ENCODE measurements around the gene CLIP2. TPM values are rescaled to one million over a fixed set of nuclear protein-coding genes. Genes with fewer than 3 reads are reported as not detected.

CLIP2 gene
- total RNA-seq, 1 donor from 2014 or later, result 61.7 TPM

- Mint-ChIP-seq H3K4me3 (no peak overlapping the region), H3K36me3 (ENCODE audit: low read depth) (peaks cover 1% of the 10 kb centered on the region), H3K9me3 (no peaks in the 10 kb centered on the region), H3K27me3 (no peaks in the 10 kb centered on the region), H3K4me1 (peaks cover 61% of the 10 kb centered on the region), H3K27ac (peak overlapping the region; percentile 91)
- TF ChIP-seq CTCF (IDR thresholded peaks at IDR 0.05), result no peak
- ChIA-PET CTCF (interaction anchor here (0.8 to 1.7 kb wide), 4 partner anchors 9 to 114 kb away, joined by 3 to 7 read pairs (median 4); no protein-coding TSS in a partner anchor), POLR2A (interaction anchor here (0.7 to 10.8 kb wide), 6 partner anchors 8 to 78 kb away, joined by 4 to 344 read pairs (median 19); partner anchors contain the start of genes LAT2 and RFC2)
- no peak for DNase-seq
- intact Hi-C loops (cut with micrococcal nuclease), result loop anchor here (5.0 kb wide), 2 partner anchors 205 to 370 kb away; partner anchors contain the start of genes GTF2I and LIMK1
- ATAC-seq (ENCODE audit: low read depth), result no peak
Observed at GRCh38 chr7:74287303-74288033, 1.7 kb upstream of the CLIP2 start.

- POLR2A ChIA-PET, result interaction anchor here (0.7 to 10.8 kb wide), 10 partner anchors 9 to 84 kb away, joined by 3 to 344 read pairs (median 5); partner anchors contain the start of genes LAT2 and RFC2
- peak overlapping the region; percentile 91 for H3K27ac Mint-ChIP-seq
- intact Hi-C loops (cut with micrococcal nuclease), result loop anchor here (5.0 kb wide), 2 partner anchors 206 to 369 kb away; partner anchors contain the start of genes GTF2I and LIMK1
- peaks cover 66% of the 10 kb centered on the region for H3K4me1 Mint-ChIP-seq
- H3K4me3 Mint-ChIP-seq, result peak overlapping the region; percentile 91
- peaks cover 1% of the 10 kb centered on the region for H3K36me3 Mint-ChIP-seq (ENCODE audit: low read depth)
- no peaks in the 10 kb centered on the region for H3K9me3 Mint-ChIP-seq
- ATAC-seq (ENCODE audit: low read depth) (no peak), DNase-seq (no peak)
- TF ChIP-seq CTCF (IDR thresholded peaks at IDR 0.05), result no peak
- H3K27me3 Mint-ChIP-seq, result no peaks in the 10 kb centered on the region
- CTCF ChIA-PET, result interaction anchor here (0.6 to 1.7 kb wide), 6 partner anchors 10 to 81 kb away, joined by 3 to 8 read pairs (median 4); no protein-coding TSS in a partner anchor
Observed at GRCh38 chr7:74288034-74288881, 949 bp upstream of the CLIP2 start.

- CTCF ChIA-PET, result interaction anchor here (1.3 kb wide), 1 partner anchor 35 kb away, joined by 3 read pairs; the partner anchor contains the start of gene RFC2
- TF ChIP-seq CTCF (IDR thresholded peaks at IDR 0.05), result no peak
- Mint-ChIP-seq H3K27me3 (no peaks in the 10 kb centered on the region), H3K9me3 (no peaks in the 10 kb centered on the region), H3K4me3 (peak overlapping the region; percentile 82), H3K36me3 (ENCODE audit: low read depth) (peaks cover 1% of the 10 kb centered on the region), H3K27ac (no peak overlapping the region), H3K4me1 (peaks cover 56% of the 10 kb centered on the region)
- ATAC-seq (ENCODE audit: low read depth), result peak; percentile 49
- DNase-seq, result peak; percentile 59
- POLR2A ChIA-PET, result interaction anchor here (0.6 to 10.8 kb wide), 10 partner anchors 12 to 1632 kb away, joined by 3 to 344 read pairs (median 4); partner anchors contain the start of genes EIF4H, LAT2 and RFC2
- intact Hi-C loops (cut with micrococcal nuclease), result loop anchor here (1.0 to 5.0 kb wide), 8 partner anchors 20 to 367 kb away; partner anchors contain the start of genes GTF2I, LAT2, LIMK1 and RFC2
Observed at GRCh38 chr7:74289659-74290552, 699 bp downstream of the CLIP2 start.

GRCh38 chr7:74290553-74290950 is 1.3 kb downstream of the CLIP2 start:
- ChIA-PET POLR2A (interaction anchor here (0.6 to 10.8 kb wide), 11 partner anchors 11 to 116 kb away, joined by 3 to 344 read pairs (median 4); partner anchors contain the start of genes EIF4H, LAT2 and RFC2), CTCF (interaction anchor here (0.6 to 2.0 kb wide), 5 partner anchors 36 to 128 kb away, joined by 3 to 6 read pairs (median 3); partner anchors contain the start of gene RFC2)
- no peak for ATAC-seq (ENCODE audit: low read depth)
- peak overlapping the region; percentile 24 for H3K27ac Mint-ChIP-seq
- H3K9me3 Mint-ChIP-seq, result no peaks in the 10 kb centered on the region
- peak overlapping the region; percentile 82 for H3K4me3 Mint-ChIP-seq
- TF ChIP-seq CTCF (IDR thresholded peaks at IDR 0.05), result no peak
- DNase-seq, result no peak
- intact Hi-C loops (cut with micrococcal nuclease), result loop anchor here (1.0 to 5.0 kb wide), 3 partner anchors 47 to 223 kb away; no protein-coding TSS in a partner anchor
- peaks cover 1% of the 10 kb centered on the region for H3K36me3 Mint-ChIP-seq (ENCODE audit: low read depth)
- no peaks in the 10 kb centered on the region for H3K27me3 Mint-ChIP-seq
- peaks cover 50% of the 10 kb centered on the region for H3K4me1 Mint-ChIP-seq

Data from activated B cell treated with CpG ODN at 0.5 μM for 24 hours (primary cell).